ENCODE data around the gene RNF182.
"Not testable (repeated sequence)": the region's sequence is repeated elsewhere in the genome, so short reads cannot be mapped to it uniquely, and the experiment has no call there.

Gene RNF182

DNA sequence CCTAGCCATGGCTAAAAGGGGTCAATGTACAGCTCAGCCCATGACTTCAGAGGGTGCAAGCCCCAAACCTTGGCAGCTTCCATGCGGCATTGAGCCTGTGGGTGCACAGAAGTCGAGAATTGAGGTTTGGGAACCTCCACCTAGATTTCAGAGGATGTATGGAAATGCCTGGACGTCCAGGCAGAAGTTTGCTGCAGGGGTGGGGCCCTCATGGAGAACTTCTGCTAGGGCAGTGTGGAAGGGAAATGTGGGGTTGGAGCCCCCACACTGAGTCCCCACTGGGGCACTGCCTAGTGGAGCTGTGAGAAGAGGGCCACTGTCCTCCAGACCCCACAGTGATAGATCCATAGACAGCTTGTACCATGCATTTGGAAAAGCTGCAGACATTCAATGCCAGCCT lies 47.9 kb downstream of the RNF182 start:
- not testable (repeated sequence) for DNase-seq

DNA sequence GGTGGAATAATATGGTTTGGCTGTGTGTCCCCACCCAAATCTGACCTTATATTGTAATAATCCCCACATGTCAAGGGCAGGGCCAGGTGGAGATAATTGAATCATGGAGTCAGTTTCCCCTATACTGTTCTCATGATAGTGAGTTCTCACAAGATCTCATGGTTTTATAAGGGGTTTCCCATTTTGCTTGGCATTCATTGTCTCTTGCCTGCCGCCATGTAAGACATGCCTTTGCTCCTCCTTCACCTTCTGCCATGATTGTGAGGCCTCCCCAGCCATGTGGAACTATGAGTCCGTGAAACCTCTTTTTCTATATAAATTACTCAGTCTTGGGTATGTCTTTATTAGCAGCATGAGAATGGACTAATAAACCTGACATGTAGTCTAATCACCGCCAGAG lies 48.7 kb downstream of the RNF182 start:
- not testable (repeated sequence) for DNase-seq

DNA sequence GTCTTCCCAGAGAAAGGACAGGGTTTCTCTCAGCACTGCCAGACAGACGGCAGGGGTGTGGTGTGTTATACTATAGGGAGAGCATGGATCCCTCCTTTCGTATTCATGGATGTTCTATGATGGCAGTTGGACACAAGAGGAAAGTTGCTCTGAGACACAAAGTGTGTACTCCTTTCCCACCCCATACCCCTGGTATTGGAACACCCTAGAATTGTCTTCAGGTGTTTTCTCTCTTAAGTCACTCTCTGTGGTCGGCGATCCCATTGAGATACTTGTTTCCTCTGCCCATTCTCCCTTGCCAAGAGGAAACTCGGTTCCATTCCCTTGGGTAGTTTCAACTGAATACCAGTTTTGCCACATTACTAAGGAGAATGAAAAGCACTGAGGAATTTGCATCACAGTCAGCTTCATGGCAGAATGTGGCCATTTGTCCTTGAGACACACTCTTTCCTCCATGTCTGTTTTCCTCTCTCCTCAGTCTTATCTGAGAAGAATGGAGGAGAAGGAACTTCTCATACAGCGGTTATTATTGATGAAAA lies 53.4 kb downstream of the RNF182 start:
- no peak for DNase-seq

DNA sequence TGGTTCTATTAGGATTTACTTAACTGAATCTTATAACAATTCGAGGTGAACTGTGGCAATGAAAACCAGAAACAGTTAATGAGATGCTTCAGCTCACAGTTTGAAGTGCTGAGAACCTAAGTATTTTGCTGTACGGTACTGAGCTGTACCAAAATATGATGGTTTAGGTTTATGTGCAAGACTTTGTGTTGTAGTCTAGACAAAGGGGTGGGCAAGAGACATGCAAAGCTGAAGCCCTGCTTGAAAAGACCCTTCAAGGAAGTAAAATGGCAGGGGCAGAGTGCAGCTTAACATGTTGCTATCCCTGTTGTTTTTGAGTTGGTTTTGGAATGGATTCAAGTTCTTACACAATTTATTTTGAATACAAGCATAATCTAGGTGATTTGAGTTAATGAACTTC lies 54.0 kb downstream of the RNF182 start:
- DNase-seq: no peak

DNA sequence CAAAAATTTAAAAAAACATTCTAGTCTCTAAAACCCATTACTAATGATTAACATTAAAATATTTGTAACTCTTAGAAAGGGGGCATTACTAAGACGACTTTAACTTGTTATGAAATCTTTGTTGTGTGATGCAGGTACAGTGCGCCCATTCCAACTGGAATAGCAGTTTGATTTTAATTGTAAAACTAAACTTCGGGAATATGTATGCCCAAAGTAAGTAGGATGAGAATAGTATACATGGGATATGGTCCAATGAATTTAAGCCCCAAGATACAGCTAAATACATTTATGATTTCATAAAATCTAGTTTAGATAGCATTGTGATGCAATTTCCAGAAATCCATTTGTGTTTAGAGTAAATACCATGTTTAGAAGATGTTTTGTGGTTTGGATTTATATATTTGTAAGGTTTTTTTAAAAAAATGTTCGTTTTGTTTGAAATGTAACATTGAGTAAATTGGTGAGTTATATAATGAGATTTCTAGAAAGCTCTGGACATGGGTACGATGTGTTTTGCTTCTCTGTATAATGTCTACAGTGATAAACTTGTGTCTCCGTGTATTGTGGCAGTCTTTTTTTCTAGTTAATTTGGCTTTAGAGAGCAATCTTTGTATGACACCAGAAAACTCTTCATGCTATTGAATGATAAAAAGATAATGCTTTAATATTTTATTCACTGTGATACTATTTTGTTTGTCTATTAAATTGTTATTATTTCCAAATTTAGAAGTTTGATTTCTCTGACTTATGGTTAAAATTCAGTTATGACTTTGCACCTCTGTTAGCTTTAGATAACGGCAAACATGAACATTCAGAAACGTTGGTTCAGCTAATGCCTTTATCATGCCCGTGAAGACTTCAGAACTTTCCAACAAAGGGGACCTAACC lies 54.8 kb downstream of the RNF182 start:
- no peak for DNase-seq

DNA sequence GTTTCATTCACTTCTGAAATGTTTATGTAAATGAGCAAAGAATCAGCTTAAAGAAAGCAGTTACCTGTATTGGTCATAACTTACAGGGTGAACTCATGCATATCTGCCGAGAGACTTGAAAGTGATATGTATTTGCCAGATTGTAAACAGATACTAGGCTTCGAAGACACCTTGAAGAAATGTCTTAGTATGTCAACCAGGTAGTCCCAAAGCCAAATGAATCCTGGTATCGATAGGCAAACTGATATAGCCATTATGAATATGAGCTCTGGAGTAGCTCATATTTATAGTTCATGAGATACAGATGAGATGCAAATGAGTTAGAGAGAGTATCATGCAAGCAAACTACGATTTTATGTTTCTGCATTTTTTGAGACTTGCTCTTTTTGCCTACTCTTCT lies 55.8 kb downstream of the RNF182 start:
- DNase-seq: no peak

DNA sequence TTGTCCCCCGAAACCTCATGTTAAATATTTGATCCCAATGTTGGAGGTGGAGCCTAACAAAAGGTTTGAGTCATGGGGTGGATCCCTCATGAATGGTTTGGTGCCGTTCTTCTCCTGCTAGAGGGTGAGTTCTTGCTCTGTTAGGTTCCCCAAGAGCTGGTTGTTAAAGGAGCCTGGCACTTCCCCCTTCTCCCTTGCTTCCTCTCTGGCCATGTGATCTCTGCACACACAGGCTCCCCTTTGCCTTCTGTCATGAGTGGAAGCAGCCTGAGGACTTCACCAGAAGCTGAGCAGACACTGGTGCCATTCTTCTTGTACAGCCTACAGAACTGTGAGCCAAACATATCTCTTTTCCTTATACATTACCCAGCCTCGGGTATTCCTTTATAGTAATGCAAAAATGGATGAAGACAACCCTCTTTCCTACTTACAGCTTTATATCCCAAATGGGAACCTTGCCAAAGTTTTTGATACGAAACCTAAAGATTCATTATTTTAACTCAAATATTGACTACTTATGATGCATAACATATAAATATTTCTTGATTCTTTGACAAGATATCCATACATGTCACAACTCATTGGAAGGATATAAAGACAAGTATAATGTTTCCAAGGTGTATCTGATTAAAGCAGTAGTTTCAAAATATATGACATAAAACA lies 61.0 kb downstream of the RNF182 start:
- DNase-seq: no peak

DNA sequence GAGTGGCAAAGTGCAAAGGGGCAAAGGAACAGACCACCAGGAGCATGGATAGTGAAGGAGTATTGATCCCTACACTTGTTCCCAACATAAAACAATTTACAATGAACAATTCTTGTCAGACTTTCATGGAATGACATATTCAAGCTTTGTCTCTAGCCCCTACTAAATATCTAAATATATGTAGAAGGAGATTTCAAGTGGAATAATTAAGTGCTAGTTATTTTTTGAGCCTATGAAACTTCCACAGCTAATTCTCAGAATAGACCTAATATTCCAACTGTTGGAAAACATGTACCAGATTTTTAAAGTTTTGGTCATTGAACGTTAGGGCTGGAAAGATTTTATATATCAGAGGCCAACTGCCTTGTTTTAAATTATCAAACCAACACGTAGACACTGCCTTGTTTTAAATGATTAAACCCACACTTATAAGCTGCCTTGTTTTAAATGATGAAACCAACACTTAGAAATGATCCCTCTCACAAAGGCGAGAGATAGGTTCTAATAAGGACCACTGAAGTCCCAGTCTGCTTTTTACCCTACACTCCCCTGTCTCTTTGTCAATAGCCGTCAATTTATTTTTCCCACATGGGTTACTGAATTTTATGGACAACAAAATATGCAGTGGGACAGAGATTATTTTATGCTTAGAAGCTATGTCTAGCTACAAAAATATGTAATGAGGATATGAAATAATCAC lies 62.1 kb downstream of the RNF182 start:
- DNase-seq: no peak

DNA sequence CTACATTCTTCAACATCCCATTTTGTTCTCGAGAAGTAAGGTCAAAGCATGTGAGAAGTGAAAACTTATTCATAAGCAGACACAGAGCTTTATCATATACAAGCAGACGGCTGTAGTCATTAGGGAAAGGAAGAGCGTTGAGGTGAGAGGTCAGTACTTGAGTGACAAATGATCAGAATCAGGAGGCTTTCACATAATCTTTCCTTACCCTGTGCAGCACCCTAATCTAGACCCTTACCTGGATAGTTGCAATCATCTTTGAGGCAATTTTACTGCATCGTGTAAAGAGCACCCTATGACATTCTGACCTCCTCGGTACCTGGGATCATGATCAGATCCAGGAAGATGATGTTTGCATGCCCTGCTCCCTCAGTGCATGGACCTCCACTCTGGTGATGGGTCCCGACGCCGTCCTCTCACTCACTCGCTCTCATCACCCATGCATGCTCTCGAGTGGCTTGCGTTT lies 62.7 kb downstream of the RNF182 start:
- no peak for DNase-seq

DNA sequence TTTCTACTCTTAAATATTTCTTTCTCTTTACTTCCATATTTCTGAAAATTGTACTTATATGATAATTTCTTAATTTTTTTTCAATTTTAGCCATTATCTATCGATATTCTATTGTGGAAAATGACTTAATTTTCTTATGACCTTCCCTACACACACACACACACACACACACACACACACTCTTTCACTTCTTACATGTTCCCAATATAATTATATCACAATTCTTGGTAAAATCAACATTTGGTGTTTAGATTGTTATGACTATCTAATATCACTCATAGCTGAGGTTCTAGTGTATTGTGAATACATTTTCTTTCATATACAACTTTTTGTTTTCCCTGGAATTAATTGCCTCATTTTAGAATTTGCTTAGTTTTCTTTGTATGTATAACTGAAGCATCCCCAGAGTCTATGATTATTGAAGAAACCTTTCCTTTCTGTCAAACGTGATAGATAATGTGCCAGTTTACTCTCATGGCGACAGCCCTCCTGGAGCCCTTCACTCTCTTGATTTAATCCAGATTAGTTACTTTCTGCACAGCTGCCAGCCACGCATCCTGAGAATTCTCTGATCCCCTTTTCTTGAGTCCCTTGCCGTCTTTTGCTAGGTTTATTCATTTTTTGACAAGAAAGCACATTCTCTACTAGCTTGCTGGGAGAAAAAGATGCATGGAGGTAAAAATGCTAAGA lies 63.4 kb downstream of the RNF182 start:
- no peak for DNase-seq

DNA sequence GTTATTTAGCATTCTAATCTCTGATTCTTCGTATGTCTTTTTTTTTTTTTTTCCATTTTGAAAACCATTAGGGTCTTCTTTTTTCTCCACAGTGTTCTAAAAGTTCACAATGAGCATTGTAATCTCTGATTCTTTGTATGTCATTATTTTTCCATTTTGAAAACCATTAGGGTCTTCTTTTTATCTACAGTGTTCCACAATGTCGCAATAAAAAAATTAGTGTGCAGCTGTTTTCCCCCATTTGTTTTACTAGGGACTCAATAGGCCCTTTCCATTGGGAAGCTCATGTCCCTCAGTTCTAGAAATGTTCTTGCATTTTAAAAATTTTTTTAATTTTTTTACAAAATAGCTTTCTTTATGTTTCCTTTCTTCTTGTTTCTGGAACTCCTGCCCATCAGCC lies 64.2 kb downstream of the RNF182 start:
- no peak for DNase-seq

DNA sequence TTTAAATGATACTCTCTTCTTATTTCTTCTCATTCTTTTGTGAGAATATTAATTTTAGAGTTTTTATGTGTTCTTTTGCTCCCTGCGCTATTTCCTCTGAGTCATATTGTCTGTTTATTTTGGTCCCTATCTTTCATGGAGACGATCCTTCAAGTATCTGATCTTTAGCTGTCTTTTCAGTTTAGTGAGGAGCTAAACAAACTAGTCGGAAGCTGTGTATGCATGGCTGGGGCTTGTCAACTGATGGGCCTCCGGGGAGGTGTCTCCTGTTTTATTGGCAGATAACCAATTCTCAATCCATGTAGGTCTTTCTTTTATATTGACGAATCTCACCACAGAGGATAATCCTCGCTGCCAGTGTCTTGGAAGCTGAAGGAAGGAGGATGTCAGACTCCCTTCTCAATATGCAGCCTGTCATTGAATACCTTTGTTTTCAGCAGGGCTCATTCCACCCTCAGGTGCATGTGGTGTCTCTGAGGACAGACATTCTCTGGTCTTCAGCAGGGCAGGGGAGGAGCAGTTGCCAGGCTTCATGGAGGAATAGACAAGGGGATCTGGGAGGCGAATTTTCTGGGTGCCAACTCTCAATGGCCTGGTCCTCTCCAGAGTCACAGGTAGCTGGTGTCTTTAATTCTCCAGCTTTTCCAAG lies 64.9 kb downstream of the RNF182 start:
- no peak for DNase-seq

DNA sequence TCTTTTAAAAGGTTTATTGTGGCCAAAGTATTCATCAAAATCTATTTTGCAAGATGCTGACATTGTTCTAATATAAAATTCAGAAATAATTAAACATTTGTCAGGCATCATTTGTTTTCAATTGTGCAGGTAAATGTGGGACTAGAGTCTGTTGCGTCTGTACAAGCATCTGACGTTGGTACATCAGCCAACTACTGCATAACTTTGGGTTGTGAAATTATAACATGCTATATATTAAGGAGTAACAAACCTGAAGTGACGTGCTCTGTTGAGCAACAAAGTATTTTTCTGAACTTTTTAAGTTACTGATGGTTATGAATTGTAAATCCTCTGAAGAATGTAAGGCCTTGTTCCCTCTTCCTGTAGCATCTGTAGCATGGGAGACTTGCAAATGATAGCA lies 66.0 kb downstream of the RNF182 start:
- DNase-seq: no peak

DNA sequence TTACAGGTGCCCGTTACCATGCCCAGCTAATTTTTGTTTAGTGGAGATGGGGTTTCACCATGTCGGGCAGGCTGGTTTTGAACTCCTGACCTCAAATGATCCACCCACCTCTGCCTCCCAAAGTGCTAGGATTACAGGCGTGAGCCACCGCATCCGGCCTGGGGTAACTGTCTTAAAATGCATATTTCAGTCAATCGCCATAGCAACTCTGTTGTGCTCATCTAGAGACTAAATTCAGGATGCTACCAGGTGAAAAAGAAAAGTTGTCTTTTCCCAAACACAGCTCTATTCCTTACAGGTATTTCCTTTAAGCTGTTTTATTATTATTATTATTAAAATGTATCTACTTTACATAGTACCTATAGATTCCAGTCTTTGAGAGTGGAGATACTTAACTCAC lies 66.6 kb downstream of the RNF182 start:
- no peak for DNase-seq

DNA sequence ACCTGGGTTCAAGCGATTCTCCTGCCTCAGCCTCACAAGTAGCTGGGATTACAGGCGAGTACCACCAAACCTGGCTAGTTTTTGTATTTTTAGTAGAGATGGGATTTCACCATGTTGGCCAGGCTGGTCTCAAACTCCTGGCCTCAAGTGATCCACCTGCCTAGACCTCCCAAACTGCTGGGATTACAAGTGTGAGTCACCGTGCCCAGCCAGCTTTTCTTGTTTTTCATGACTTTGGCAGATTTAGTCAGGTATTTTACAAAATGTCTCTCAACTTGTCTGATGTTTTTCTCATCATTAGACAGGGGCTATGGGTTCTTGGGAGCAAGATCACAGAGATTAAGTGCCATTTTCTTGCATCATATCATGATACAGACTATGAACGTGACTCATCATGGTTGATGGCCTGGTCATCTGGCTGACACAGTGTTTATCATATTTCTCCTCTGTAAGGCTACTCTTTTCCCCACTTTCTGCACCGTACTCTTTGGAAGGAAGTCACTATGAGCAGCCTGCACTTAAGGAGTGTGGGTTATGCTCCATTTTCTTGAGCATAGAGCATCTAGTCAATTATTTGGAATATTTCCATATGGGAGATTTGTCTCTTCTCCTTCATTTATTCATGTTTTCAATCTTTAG lies 67.8 kb downstream of the RNF182 start:
- DNase-seq: no peak

DNA sequence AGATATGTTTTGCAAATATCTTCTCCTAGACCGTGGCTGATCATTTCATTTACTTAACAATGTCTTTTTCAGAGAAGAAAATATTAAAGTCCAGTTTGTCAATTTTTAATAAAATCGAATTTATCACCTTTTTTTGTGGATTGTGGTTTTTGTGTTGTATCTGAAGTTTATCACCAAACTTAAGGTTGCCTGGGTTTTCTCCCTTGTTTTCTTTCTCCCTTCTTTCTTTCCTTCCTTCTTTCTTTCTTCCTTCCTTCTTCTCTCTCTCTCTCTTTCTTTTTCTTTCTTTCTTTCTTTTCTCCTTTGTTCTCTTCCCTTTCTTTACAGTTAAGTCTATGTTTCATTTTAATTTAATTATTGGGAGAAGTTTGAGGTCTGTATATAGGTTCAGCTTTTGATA lies 68.7 kb downstream of the RNF182 start:
- no peak for DNase-seq

DNA sequence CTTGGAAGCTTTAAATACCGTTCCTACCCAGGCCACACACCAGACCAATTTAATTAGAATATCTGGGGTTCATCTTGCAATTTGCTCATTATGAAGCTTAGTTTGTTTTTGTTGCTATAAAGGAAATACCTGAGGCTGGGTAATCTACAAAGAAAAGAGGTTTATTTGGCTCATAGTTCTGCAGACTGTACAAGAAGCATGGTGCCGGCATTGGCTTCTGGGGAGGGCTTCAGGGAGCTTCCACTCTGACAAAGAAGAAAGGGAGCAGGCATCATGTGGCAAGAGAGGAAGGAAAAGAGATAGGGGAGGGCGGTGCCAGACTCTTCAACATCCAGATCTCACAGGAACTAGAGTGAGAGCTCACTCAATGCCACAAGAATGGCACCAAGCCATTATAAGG lies 73.6 kb downstream of the RNF182 start:
- DNase-seq: no peak

DNA sequence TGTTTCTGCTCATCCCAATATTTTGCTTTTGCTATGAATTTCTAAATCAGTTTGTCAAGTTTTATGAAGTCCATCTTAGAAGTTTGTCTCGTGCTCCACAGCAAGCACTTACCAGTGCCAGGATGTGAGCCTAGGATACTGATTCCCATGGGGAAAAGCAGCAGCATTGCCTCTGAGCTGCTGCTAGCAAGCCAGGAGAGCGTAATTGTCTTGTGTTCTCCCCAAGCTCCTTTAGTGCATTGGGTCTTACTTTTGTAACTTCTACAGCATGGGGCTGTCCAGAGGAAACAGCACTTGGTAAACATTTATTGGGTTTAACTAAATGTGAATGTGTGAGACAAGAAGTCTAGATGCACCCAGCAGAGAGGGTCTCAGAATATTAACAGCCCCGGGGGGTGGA lies 76.1 kb downstream of the RNF182 start:
- no peak for DNase-seq

DNA sequence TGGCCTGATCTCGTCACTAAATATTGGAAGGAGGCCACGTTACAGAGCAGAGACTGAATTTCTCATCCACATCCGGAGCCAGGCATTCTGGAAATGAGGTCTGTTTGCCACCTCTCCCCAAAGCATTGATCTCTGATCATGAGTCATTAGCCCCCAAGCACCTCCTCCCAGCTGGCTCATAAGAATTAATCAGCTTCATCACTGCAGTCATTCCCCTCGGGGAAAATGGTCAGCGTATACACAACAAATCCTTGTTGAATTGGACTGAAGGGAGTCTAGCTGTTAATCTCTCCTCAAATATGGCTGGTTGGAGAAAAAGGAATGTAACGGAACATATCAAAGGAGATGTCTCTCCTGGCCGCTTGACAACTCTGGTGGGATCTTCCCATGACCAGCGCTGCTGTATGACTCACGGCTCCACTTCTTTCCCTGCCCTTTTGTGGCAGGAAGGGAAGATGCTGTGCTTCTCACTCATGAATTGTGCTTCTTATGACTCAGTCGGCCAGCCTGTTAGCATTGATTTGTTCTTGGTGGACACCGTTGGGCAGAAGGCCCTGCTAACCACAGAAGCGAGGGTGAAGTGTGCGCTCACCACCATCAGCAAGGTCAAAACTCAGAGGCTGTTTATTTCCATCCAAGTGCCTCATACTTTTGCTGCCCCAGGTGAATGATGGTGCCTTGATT lies 76.7 kb downstream of the RNF182 start:
- DNase-seq: no peak

DNA sequence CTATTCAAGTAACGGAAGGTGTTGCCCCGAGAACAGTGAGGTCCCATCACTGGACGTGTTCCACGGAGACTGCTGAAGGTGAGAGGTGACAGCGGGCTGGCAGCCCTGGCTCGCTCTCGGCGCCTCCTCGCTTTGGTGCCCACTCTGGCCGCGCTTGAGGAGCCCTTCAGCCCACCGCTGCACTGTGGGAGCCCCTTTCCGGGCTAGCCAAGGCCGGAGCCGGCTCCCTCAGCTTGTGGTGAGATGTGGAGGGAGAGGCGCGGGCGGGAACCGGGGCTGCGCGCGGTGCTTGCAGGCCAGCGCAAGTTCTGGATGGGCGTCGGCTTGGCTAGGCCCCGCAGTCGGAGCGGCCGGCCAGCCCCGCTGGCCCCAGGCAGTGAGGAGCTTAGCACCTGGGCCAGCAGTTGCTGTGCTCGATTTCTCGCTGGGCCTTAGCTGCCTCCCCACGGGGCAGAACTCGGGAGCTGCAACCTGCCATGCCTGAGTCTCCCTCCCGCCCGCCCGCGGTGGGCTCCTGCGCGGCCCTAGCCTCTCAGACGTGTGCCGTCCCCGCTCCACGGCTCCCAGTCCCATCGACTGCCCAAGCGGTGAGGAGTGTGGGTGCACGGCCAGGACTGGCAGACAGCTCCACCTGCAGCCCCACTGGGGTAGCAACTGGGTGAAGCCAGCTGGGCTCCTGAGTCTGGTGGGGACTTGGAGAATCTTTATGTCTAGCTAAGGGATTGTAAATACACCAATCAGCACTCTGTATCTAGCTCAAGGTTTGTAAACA lies 77.6 kb downstream of the RNF182 start:
- DNase-seq: no peak

Measured in activated naive CD4-positive, alpha-beta T cell treated with anti-CD3 and anti-CD28 coated beads, Interleukin-2, amount 50 U/mL, for 16 hours (primary cell).